Astrocyte of the cerebellum (primary cell): ENCODE measurements around the gene PLCH1.

Experiments
- DNase-seq: peaks from one replicate; pipeline ENCODE4 v3.0.0-alpha.2; 2011; ENCODE audit warnings: low read depth
- H3K4me3 ChIP-seq: 2 replicates; pipeline ENCODE4 v1.5.1; 2011; ENCODE audit warnings: mild to moderate bottlenecking, low read depth, low read length, moderate library complexity
- in situ Hi-C: cut with HindIII; loops from 2 replicates; pipeline ENCODE4 v1.10.0; 2017; ENCODE audit warnings: low sequenced_read_pairs
- TF ChIP-seq, protein P1 (sequence below): IDR thresholded peaks from 2 replicates; pipeline ENCODE4 v1.5.1; 2012; ENCODE audit warnings: low read length, low read depth, moderate library complexity, mild to moderate bottlenecking; ENCODE audit errors: missing control alignments

Gene PLCH1

GRCh38 chr3:155747286-155747945, 2.5 kb upstream of the PLCH1 start:
- TF ChIP-seq, protein P1, sequence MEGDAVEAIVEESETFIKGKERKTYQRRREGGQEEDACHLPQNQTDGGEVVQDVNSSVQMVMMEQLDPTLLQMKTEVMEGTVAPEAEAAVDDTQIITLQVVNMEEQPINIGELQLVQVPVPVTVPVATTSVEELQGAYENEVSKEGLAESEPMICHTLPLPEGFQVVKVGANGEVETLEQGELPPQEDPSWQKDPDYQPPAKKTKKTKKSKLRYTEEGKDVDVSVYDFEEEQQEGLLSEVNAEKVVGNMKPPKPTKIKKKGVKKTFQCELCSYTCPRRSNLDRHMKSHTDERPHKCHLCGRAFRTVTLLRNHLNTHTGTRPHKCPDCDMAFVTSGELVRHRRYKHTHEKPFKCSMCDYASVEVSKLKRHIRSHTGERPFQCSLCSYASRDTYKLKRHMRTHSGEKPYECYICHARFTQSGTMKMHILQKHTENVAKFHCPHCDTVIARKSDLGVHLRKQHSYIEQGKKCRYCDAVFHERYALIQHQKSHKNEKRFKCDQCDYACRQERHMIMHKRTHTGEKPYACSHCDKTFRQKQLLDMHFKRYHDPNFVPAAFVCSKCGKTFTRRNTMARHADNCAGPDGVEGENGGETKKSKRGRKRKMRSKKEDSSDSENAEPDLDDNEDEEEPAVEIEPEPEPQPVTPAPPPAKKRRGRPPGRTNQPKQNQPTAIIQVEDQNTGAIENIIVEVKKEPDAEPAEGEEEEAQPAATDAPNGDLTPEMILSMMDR: no peak
- no peak overlapping the region for H3K4me3 ChIP-seq
- in situ Hi-C loops: no loop called here
- DNase-seq: no peak

DNA sequence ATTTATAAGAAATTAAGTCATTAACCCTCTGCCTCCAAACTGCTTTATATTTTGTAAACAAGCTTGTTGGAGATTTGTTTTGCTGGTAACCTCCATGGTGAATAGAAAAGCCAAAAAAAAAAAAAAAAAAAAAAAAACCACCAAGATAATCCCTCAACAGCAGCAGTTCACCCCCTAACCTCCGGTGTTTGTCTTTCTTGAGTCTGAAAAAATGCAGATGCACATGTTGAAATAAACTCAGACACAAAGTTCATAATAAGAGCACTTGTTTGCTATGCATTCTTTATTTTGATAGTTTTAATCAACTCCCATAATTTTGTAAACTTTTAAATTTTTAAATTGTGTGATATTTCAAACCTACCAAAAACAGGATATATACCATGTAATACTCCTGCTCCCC, 1.8 kb upstream of the PLCH1 start:
- no peak for DNase-seq
- no peak overlapping the region for H3K4me3 ChIP-seq
- in situ Hi-C loops: no loop called here
- TF ChIP-seq, protein P1: no peak

GRCh38 chr3:155745795-155746550, 1.1 kb upstream of the PLCH1 start:
- no peak for DNase-seq
- TF ChIP-seq, protein P1: no peak
- in situ Hi-C loops: no loop called here
- H3K4me3 ChIP-seq: no peak overlapping the region

- DNase-seq: no peak
- in situ Hi-C loops: no loop called here
- H3K4me3 ChIP-seq: peak overlapping the region; percentile 73
- TF ChIP-seq, protein P1: no peak
These were observed 753 bp downstream of the PLCH1 start for GRCh38 chr3:155744010-155744625.

DNA sequence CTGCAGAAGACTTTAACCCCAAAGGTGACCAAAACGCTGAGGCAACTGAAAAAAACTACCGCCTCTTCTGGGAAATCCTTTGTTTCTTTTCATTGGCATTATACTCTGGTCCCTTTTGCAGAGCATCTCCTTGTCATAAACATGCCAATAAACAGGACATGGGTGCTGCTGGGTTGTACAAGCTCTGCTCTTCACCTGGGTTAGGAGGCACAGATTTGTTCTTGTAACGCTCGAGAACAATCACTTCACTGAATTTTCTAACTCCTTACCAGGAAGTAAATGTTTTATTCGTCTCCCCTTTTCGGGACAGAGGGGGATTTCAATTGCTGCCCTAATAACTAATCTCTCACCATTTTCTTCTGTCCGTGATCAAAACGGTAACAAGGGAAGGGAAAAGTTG, 1.3 kb downstream of the PLCH1 start:
- in situ Hi-C loops: no loop called here
- peak overlapping the region; percentile 73 for H3K4me3 ChIP-seq
- no peak for DNase-seq
- TF ChIP-seq, protein P1: no peak

GRCh38 chr3:155742349-155742965, 2.4 kb downstream of the PLCH1 start:
- DNase-seq: no peak
- TF ChIP-seq, protein P1: no peak
- in situ Hi-C loops: no loop called here
- no peak overlapping the region for H3K4me3 ChIP-seq
